GM19395 (cell line): ENCODE results near the gene THAP6.
"Not testable (repeated sequence)": the region's sequence is repeated elsewhere in the genome, so short reads cannot be mapped to it uniquely, and the experiment has no call there.

Experiments used
- ATAC-seq: cut with Tn5 transposase; IDR thresholded peaks from one replicate; pipeline ENCODE4 v1.9.1; 2021; ENCODE audit warnings: mild to moderate bottlenecking, moderate library complexity; ENCODE audit not compliant: unreplicated experiment

THAP6 gene

GRCh38 chr4:75514131-75514948, at the start of gene THAP6, which contains the start of gene RCHY1:
Gene THAP6 (plus strand): TSS chr4:75514473. CDS start chr4:75515453, 980 bp downstream.
Gene RCHY1 (minus strand): TSS chr4:75514403. CDS start chr4:75514286, 117 bp downstream.
- ATAC-seq: peak; percentile 97

- no peak for ATAC-seq
These were observed 44.4 kb upstream of the THAP6 start for GRCh38 chr4:75469896-75470295.

GRCh38 chr4:75470738-75471137, 43.5 kb upstream of the THAP6 start:
- ATAC-seq: no peak

GRCh38 chr4:75477201-75477600, 37.1 kb upstream of the THAP6 start:
- ATAC-seq: no peak

GRCh38 chr4:75484190-75484589, 30.1 kb upstream of the THAP6 start:
- ATAC-seq: no peak

- ATAC-seq: no peak
These were observed 24.1 kb upstream of the THAP6 start for GRCh38 chr4:75490155-75490554.

GRCh38 chr4:75494563-75494962, 19.7 kb upstream of the THAP6 start:
- ATAC-seq: no peak

- no peak for ATAC-seq
These were observed 18.8 kb upstream of the THAP6 start for GRCh38 chr4:75495476-75495875.

- no peak for ATAC-seq
These were observed 17.9 kb upstream of the THAP6 start for GRCh38 chr4:75496406-75496805.

GRCh38 chr4:75497133-75497532, 17.1 kb upstream of the THAP6 start:
- no peak for ATAC-seq

- ATAC-seq: no peak
These were observed 16.2 kb upstream of the THAP6 start for GRCh38 chr4:75498041-75498440.

GRCh38 chr4:75499900-75500299, 14.4 kb upstream of the THAP6 start:
- no peak for ATAC-seq

GRCh38 chr4:75502671-75503070, 11.6 kb upstream of the THAP6 start:
- no peak for ATAC-seq

GRCh38 chr4:75505630-75506029, 8.6 kb upstream of the THAP6 start:
- no peak for ATAC-seq

GRCh38 chr4:75509592-75509991, 4.7 kb upstream of the THAP6 start:
- ATAC-seq: not testable (repeated sequence)

- no peak for ATAC-seq
These were observed 2.4 kb upstream of the THAP6 start for GRCh38 chr4:75511841-75512240.

- ATAC-seq: no peak
These were observed 1.7 kb upstream of the THAP6 start for GRCh38 chr4:75512386-75513211.

GRCh38 chr4:75513526-75514130, 645 bp upstream of the THAP6 start:
- no peak for ATAC-seq

- peak; percentile 6 for ATAC-seq
These were observed 808 bp downstream of the THAP6 start for GRCh38 chr4:75514949-75515612.

GRCh38 chr4:75516144-75516543, 1.9 kb downstream of the THAP6 start:
- no peak for ATAC-seq

GRCh38 chr4:75519452-75519851, 5.2 kb downstream of the THAP6 start:
- not testable (repeated sequence) for ATAC-seq
